ENCODE measurements around the gene MUC6. TPM values are rescaled to one million over a fixed set of nuclear protein-coding genes. Genes with fewer than 3 reads are reported as not detected.

MUC6 gene
- total and polyA plus RNA-seq, 9 of the 15 experiments (the other 6 are each of a cell fraction or from before 2014, with no cell fraction given) = not detected

DNA sequence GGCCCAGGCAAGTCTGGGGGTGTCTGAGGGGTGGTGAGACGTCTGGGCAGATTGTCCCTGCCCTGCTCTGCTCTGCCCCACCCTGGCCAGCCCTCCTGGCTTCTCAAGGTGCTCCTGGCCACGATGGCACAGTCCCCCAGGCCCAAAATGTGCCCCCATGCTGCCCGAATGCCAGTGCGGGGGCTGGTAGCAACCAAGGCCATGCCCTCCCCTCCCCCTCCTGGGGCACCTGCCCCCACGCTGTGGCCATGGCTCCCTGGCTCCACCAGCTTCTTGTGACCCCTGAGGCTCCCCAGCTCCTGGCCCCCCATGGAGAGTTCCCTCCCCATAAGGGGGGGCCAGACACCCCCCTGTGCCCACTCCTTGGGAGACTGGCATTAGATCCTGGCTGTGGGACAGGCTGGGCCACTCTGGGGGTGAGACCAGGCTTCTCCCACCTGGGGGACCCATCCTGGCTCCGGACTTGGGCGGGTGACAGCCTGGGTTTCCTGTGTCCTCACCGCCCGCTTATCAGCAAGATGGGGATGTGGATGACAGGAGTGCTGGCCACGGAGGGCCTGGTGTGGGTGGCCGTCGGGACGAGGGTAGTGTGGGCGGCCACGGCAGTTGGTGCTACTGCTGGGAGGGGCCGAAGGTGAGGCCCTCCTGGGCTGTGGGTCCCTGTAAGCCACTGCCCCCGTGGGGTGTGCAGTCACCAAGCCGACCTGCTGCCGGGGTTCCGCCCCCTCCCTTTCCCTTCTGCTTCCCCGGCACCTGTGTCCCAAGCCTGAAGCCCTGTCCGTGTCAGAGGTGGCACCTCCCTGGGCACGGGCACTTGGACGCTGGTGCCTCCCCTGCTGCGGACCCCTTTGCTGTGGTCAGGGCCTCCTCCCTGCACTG, 15.9 kb upstream of the MUC6 start:
- ChIA-PET POLR2A (no interaction called here), CTCF (ENCODE audit: low intra/inter-chr PET ratio) (interaction anchor here (0.6 to 1.6 kb wide), 3 partner anchors 153 to 203 kb away, joined by 3 to 5 read pairs (median 4); no protein-coding TSS in a partner anchor)
- Histone ChIP-seq H3K4me2 (ENCODE audit: insufficient read depth, low read length) (no peak overlapping the region), H3K9me1 (ENCODE audit: control insufficient read depth, insufficient read depth, low read length) (no peaks in the 10 kb centered on the region), H3K27ac (ENCODE audit: extremely low read depth, low read depth, low read length) (no peak overlapping the region), H3K79me2 (ENCODE audit: control insufficient read depth, insufficient read depth, low read length) (no peaks in the 10 kb centered on the region), H3K4me1 (replicated peaks in 1 of 2; ENCODE audit: control insufficient read depth in 2 of 2, insufficient read depth in 2 of 2, low read length in 2 of 2) (peaks cover 0 to 55% of the 10 kb centered on the region in 2 experiments; a peak in 3 of 5 replicates), H3K9ac (ENCODE audit: insufficient read depth in 1 of 2, low read depth in 2 of 2, low read length in 2 of 2) (peak overlapping the region in 1 of 2 experiments; percentile 26; a peak in 1 of 4 replicates), H4K20me1 (replicated peaks; ENCODE audit: control insufficient read depth, insufficient read depth, low read length) (peaks cover 17% of the 10 kb centered on the region; the same call in 1 of the 2 replicates), H3K36me3 (ENCODE audit: control insufficient read depth, insufficient read depth, low read length) (no peaks in the 10 kb centered on the region), H3K27me3 (ENCODE audit: control insufficient read depth in 2 of 2, insufficient read depth in 2 of 2, low read length in 2 of 2) (peaks cover 40 to 96% of the 10 kb centered on the region in 2 experiments), H2AFZ (ENCODE audit: low read depth, low read length) (no peak overlapping the region), H3K9me3 (replicated peaks; ENCODE audit: control insufficient read depth, insufficient read depth, low read depth, low read length) (no peaks in the 10 kb centered on the region), H3K4me3 (no peak overlapping the region)
- WGBS (ENCODE audit: insufficient coverage, low coverage, missing lambda C conversion rate) = 6% methylated on average over 17 of the region's 25 CpGs
- DNase-seq (ENCODE audit: extremely low read depth in 1 of 4, low spot score in 3 of 4) = no peak
- no peak for TF ChIP-seq ZNF57 (CRISPR knock-in tag; IDR thresholded peaks at IDR 0.05)
- no peak for TF ChIP-seq MTA2 (IDR thresholded peaks at IDR 0.05; ENCODE audit: low read depth)
- no peak for TF ChIP-seq CEBPB (tag; IDR thresholded peaks at IDR 0.05)
- no peak for TF ChIP-seq HLTF (IDR thresholded peaks at IDR 0.05)
- TF ChIP-seq RUNX1 (IDR thresholded peaks at IDR 0.05; ENCODE audit: low read depth) = no peak
- no peak for TF ChIP-seq NEUROD1 (IDR thresholded peaks at IDR 0.05; ENCODE audit: borderline replicate concordance, low read depth, low read length, partially characterized antibody)
- TF ChIP-seq FOS (IDR thresholded peaks at IDR 0.05; ENCODE audit: extremely low read depth, insufficient read length) = no peak
- TF ChIP-seq, protein P1, sequence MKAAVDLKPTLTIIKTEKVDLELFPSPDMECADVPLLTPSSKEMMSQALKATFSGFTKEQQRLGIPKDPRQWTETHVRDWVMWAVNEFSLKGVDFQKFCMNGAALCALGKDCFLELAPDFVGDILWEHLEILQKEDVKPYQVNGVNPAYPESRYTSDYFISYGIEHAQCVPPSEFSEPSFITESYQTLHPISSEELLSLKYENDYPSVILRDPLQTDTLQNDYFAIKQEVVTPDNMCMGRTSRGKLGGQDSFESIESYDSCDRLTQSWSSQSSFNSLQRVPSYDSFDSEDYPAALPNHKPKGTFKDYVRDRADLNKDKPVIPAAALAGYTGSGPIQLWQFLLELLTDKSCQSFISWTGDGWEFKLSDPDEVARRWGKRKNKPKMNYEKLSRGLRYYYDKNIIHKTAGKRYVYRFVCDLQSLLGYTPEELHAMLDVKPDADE (conservative IDR thresholded peaks at IDR 0.05; ENCODE audit: control insufficient read depth, low read depth, low read length) = no peak
- TF ChIP-seq, protein P2, sequence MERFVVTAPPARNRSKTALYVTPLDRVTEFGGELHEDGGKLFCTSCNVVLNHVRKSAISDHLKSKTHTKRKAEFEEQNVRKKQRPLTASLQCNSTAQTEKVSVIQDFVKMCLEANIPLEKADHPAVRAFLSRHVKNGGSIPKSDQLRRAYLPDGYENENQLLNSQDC (CRISPR knock-in tag; IDR thresholded peaks at IDR 0.05) = no peak
- no peak for TF ChIP-seq ZNF785 (CRISPR knock-in tag; IDR thresholded peaks at IDR 0.05)
- no peak for TF ChIP-seq U2AF2 (optimal IDR thresholded peaks at IDR 0.05; ENCODE audit: low read depth, low read length)
- TF ChIP-seq ESRRB (CRISPR knock-in tag; IDR thresholded peaks at IDR 0.05; ENCODE audit: borderline replicate concordance) = no peak
- no peak for TF ChIP-seq SRSF7 (optimal IDR thresholded peaks at IDR 0.05; ENCODE audit: low read depth, low read length)
- no TSS peak for BruUV-seq (replicated peaks)
- intact Hi-C loops (cut with micrococcal nuclease) = loop anchor here (5.0 kb wide), 1 partner anchor 205 kb away; no protein-coding TSS in a partner anchor
- no peak for ATAC-seq
- in situ Hi-C loops (cut with MboI) = no loop called here
- FAIRE-seq = no peak

Data from K562 (cell line).